CD4-positive, alpha-beta memory T cell (primary cell): ENCODE results near the gene ENAM. TPM values are rescaled to one million over a fixed set of nuclear protein-coding genes. Genes with fewer than 3 reads are reported as not detected.
"Not testable (repeated sequence)": the region's sequence is repeated elsewhere in the genome, so short reads cannot be mapped to it uniquely, and the experiment has no call there.

Source experiments
- CTCF ChIA-PET: fragments of 350-600 bp; sonication (Branson Sonifier 250); formaldehyde crosslinking; loops from one replicate; lab custom pipeline; 2021; ENCODE audit warnings: inconsistent platforms; ENCODE audit not compliant: partially characterized antibody; lab: Charles Lee
- POLR2A ChIA-PET: fragments of 350-600 bp; sonication (Branson Sonifier 250); formaldehyde crosslinking; loops from one replicate; lab custom pipeline; 2021; ENCODE audit not compliant: partially characterized antibody; lab: Charles Lee
- DNase-seq, 5 donors: peaks; one replicate each; pipeline versions ENCODE4 v3.0.0 to v3.0.0-alpha.2; 2020 to 2022; ENCODE audit warnings: mixed read lengths in 1 of 5
- H3K27ac ChIP-seq: one replicate; pipeline ENCODE4 v1.7.0; 2013; ENCODE audit warnings: low read depth, low read length
- H3K27me3 ChIP-seq: 2 replicates; pipeline ENCODE4 v1.7.0; 2013; ENCODE audit warnings: mild to moderate bottlenecking, low read length, moderate library complexity; ENCODE audit not compliant: insufficient read depth
- H3K36me3 ChIP-seq: 2 replicates; pipeline ENCODE4 v1.7.0; 2013; ENCODE audit warnings: mild to moderate bottlenecking, low read length, moderate library complexity; ENCODE audit not compliant: insufficient read depth
- H3K4me1 ChIP-seq: 2 replicates; pipeline ENCODE4 v1.7.0; 2013; ENCODE audit warnings: mild to moderate bottlenecking, low read length, moderate library complexity; ENCODE audit not compliant: insufficient read depth
- H3K4me3 ChIP-seq, 2 donors: one replicate each; pipeline ENCODE4 v1.7.0; 2013; ENCODE audit warnings: low read length in 2 of 2, mild to moderate bottlenecking in 1 of 2
- H3K9me3 ChIP-seq, 2 donors: one replicate each; pipeline ENCODE4 v1.7.0; 2013; ENCODE audit warnings: low read length in 2 of 2, control low read depth in 1 of 2; ENCODE audit not compliant: control insufficient read depth in 1 of 2
- H3K27ac Mint-ChIP-seq, 7 donors: one replicate each; pipeline ENCODE4 v1.8.0; 2020 to 2021; ENCODE audit warnings: mixed read lengths in 7 of 7, mild to moderate bottlenecking in 6 of 7, inconsistent platforms in 3 of 7, moderate library complexity in 3 of 7
- H3K27me3 Mint-ChIP-seq, 2 donors: one replicate each; pipeline ENCODE4 v1.8.0; 2020 to 2021; ENCODE audit warnings: mixed read lengths in 2 of 2
- H3K36me3 Mint-ChIP-seq, 2 donors: one replicate each; pipeline ENCODE4 v1.8.0; 2020 to 2021; ENCODE audit warnings: mixed read lengths in 2 of 2, inconsistent platforms in 1 of 2, mild to moderate bottlenecking in 1 of 2
- H3K4me1 Mint-ChIP-seq, 4 donors: one replicate each; pipeline ENCODE4 v1.8.0; 2020 to 2021; ENCODE audit warnings: mixed read lengths in 4 of 4, mild to moderate bottlenecking in 1 of 4
- H3K4me3 Mint-ChIP-seq, 8 donors: one replicate each; pipeline ENCODE4 v1.8.0; 2020 to 2021; ENCODE audit warnings: mixed read lengths in 8 of 8, mild to moderate bottlenecking in 7 of 8, moderate library complexity in 6 of 8, inconsistent platforms in 3 of 8
- H3K9me3 Mint-ChIP-seq, 8 donors: one replicate each; pipeline ENCODE4 v1.8.0; 2020 to 2021; ENCODE audit warnings: mixed read lengths in 8 of 8, mild to moderate bottlenecking in 5 of 8, inconsistent platforms in 3 of 8, moderate library complexity in 1 of 8
- intact Hi-C: fragments of 100-400 bp; cut with micrococcal nuclease; formaldehyde crosslinking; loops from one replicate; pipeline ENCODE4 v1.15.1; 2023
- polyA plus RNA-seq, 2 donors: library from polyadenylated mRNA; unstranded; fragments of 300-500 nt; fragmentation: Illumina TruSeq; gene quantifications; one replicate each; pipeline ENCODE4 v1.2.3, GENCODE V29; 2021
- total RNA-seq, 2 experiments: library from RNA; stranded (reverse); gene quantifications; one replicate each; pipeline ENCODE4 v1.2.3, GENCODE V29; 2021

Gene ENAM
- total and polyA plus RNA-seq, 4 experiments from 2014 or later, result not detected

DNA sequence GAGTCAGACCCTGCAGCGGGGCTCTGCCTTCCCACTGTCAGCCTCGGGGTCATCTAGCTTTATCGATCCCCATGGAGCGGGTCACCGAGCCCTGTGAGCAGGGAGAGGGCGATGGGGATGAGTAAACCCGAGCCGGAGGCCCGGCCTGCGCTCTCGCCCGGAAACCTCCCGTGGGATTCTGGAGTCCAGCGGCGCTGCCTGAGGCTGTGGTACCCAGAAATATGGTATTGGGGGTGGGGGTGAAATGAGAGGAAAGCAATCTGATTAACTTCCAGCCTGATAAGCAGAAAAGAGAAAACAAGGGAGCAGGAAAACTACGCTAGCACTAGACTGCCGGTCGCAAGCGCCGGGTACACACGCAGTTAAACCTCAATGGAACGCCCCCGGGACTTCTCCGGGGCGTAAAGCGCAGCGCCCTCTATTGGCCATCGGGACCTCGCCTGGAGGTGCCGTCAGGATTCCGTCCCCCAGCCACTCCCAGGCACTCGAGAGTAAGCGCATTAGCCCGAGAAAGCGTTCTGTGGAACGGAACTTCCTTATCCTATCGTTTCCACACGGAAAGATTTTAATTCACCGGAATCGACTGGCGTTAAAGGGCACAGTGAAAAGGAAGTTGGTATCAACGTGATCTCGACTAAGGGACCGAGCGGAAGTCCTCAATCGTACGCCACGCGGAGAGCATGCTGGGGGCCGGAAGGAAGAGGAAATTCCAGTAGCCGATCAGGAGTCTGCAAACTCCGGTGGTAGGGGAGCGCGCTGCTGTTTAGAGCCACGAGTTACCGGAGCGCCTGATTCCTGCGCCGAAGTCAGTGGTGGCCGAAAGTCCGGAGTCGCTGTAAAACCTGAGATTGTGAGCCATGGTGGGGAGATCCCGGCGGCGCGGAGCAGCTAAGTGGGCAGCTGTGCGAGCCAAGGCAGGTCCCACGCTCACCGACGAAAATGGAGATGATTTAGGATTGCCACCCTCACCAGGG is 59.6 kb downstream of the ENAM start, which contains the start of gene UTP3:
Gene UTP3, plus strand, starts transcription at position 712 of the 974 bp plus-strand sequence. Its CDS starts 146 bp downstream, at position 858.
- ChIA-PET CTCF (interaction anchor here (0.7 to 9.7 kb wide), 12 partner anchors 8 to 308 kb away, joined by 3 to 134 read pairs (median 5); partner anchors contain the start of gene DCK), POLR2A (interaction anchor here (0.6 to 9.0 kb wide), 14 partner anchors 7 to 305 kb away, joined by 3 to 174 read pairs (median 5); partner anchors contain the start of genes DCK, GRSF1 and MOB1B)

DNA sequence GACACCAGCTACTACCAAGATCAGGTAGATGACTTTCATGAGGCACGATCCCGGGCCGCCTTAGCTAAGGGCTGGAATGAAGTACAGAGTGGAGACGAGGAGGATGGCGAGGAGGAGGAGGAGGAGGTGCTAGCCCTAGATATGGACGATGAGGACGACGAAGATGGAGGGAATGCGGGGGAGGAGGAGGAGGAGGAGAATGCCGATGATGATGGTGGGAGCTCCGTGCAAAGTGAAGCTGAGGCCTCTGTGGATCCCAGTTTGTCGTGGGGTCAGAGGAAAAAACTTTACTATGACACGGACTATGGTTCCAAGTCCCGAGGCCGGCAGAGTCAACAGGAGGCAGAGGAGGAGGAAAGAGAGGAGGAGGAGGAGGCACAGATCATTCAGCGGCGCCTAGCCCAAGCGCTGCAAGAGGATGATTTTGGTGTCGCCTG is 60.3 kb downstream of the ENAM start:
- Mint-ChIP-seq H3K36me3 (peaks cover 14 to 34% of the 10 kb centered on the region in 2 donors), H3K4me1 (peaks cover 24 to 42% (median 35%) of the 10 kb centered on the region in 4 donors), H3K9me3 (peaks cover 0 to 6% (median 0%) of the 10 kb centered on the region in 8 donors), H3K27me3 (no peaks in the 10 kb centered on the region), H3K27ac (peak overlapping the region; percentile 95 to 100 (median 99)), H3K4me3 (peak overlapping the region; percentile 92 to 100 (median 97))
- no peaks in the 10 kb centered on the region for H3K36me3 ChIP-seq
- peak in 4 of 5 donors; percentile 11 to 15 (median 12) for DNase-seq
- no peaks in the 10 kb centered on the region for H3K9me3 ChIP-seq
- H3K4me1 ChIP-seq, result peaks cover 37% of the 10 kb centered on the region
- intact Hi-C loops, result loop anchor here (1.0 to 5.0 kb wide), 6 partner anchors 16 to 303 kb away; partner anchors contain the start of genes DCK, GRSF1 and MOB1B
- H3K4me3 ChIP-seq, result peak overlapping the region; percentile 70 to 99
- peak overlapping the region; percentile 94 for H3K27ac ChIP-seq
- ChIA-PET CTCF (interaction anchor here (0.7 to 9.7 kb wide), 9 partner anchors 9 to 150 kb away, joined by 3 to 134 read pairs (median 3); partner anchors contain the start of gene RUFY3), POLR2A (interaction anchor here (0.6 to 9.0 kb wide), 10 partner anchors 9 to 312 kb away, joined by 3 to 174 read pairs (median 8); partner anchors contain the start of genes DCK, GRSF1 and MOB1B)
- no peaks in the 10 kb centered on the region for H3K27me3 ChIP-seq

More for the DNA sequence above, 59.6 kb downstream of the ENAM start, which contains the start of gene UTP3:
- Histone ChIP-seq H3K4me1 (peaks cover 37% of the 10 kb centered on the region), H3K9me3 (no peaks in the 10 kb centered on the region), H3K4me3 (peak within 1 kb of the TSS; percentile 70 to 99), H3K36me3 (no peaks in the 10 kb centered on the region), H3K27me3 (no peaks in the 10 kb centered on the region), H3K27ac (peak within 1 kb of the TSS; percentile 94)
- peak within 1 kb of the TSS; percentile 95 to 100 (median 99) for H3K27ac Mint-ChIP-seq
- no peaks in the 10 kb centered on the region for H3K27me3 Mint-ChIP-seq
- H3K9me3 Mint-ChIP-seq, result peaks cover 0 to 6% (median 0%) of the 10 kb centered on the region in 8 donors
- peaks cover 14 to 32% of the 10 kb centered on the region in 2 donors for H3K36me3 Mint-ChIP-seq
- peak; percentile 93 to 95 (median 94) for DNase-seq
- H3K4me1 Mint-ChIP-seq, result peaks cover 24 to 42% (median 35%) of the 10 kb centered on the region in 4 donors
- intact Hi-C loops, result loop anchor here (1.0 to 5.0 kb wide), 6 partner anchors 17 to 304 kb away; partner anchors contain the start of genes DCK, GRSF1 and MOB1B
- H3K4me3 Mint-ChIP-seq, result peak within 1 kb of the TSS; percentile 92 to 100 (median 97)

GRCh38 chr4:70691661-70692060 is 63.1 kb downstream of the ENAM start:
- H3K27me3 ChIP-seq, result no peaks in the 10 kb centered on the region
- Mint-ChIP-seq H3K27ac (peak overlapping the region in 1 of 7 donors; percentile 20), H3K27me3 (no peaks in the 10 kb centered on the region), H3K9me3 (peaks cover 0 to 6% (median 0%) of the 10 kb centered on the region in 8 donors), H3K4me3 (peak overlapping the region in 2 of 8 donors; percentile 9 to 65), H3K4me1 (peaks cover 24 to 42% (median 35%) of the 10 kb centered on the region in 4 donors), H3K36me3 (peaks cover 14 to 36% of the 10 kb centered on the region in 2 donors)
- ChIA-PET POLR2A (interaction anchor here (9.0 kb wide), 1 partner anchor 13 kb away, joined by 174 read pairs; no protein-coding TSS in a partner anchor), CTCF (interaction anchor here (9.7 kb wide), 1 partner anchor 12 kb away, joined by 134 read pairs; no protein-coding TSS in a partner anchor)
- H3K36me3 ChIP-seq, result no peaks in the 10 kb centered on the region
- no peak for DNase-seq
- no peaks in the 10 kb centered on the region for H3K9me3 ChIP-seq
- no peak overlapping the region for H3K4me3 ChIP-seq
- no peak overlapping the region for H3K27ac ChIP-seq
- intact Hi-C loops, result no loop called here
- peaks cover 37% of the 10 kb centered on the region for H3K4me1 ChIP-seq

DNA sequence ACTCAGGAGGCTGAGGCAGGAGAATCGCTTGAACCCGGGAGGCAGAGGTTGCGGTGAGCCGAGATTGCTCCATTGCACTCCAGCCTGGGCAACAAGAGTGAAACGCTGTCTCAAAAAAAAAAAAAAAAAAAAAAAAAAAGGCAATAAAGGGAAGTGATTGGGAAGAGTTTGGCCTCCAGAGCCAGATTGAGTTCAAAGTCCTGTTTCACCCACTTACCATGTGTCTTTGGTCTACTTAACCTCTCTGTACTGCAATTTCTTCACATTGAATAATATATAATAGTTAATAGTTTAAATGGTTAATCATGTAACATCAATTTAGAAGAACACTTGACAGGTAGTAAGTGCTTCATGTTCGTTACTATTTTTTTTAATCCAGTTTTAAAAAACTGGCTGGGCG is 66.1 kb downstream of the ENAM start:
- H3K4me3 Mint-ChIP-seq, H3K4me3 ChIP-seq, H3K27ac Mint-ChIP-seq, DNase-seq, H3K27ac ChIP-seq, H3K9me3 ChIP-seq, intact Hi-C loops, H3K36me3 ChIP-seq, H3K9me3 Mint-ChIP-seq, H3K27me3 Mint-ChIP-seq, H3K27me3 ChIP-seq: not testable (repeated sequence)
- ChIA-PET CTCF (interaction anchor here (1.3 to 9.7 kb wide), 2 partner anchors 9 to 40 kb away, joined by 4 to 134 read pairs; no protein-coding TSS in a partner anchor), POLR2A (interaction anchor here (1.6 to 9.0 kb wide), 2 partner anchors 10 to 39 kb away, joined by 3 to 174 read pairs; no protein-coding TSS in a partner anchor)
- peaks cover 20% of the 10 kb centered on the region for H3K4me1 ChIP-seq
- peaks cover 3 to 21% of the 10 kb centered on the region in 2 donors for H3K36me3 Mint-ChIP-seq
- H3K4me1 Mint-ChIP-seq, result peaks cover 12 to 19% (median 17%) of the 10 kb centered on the region in 4 donors

Other genes starting within 250 kb of the ENAM start
- not detected for gene SMR3B, start 245.6 kb upstream of the ENAM start, total RNA-seq
- not detected for gene SMR3B, start 245.6 kb upstream of the ENAM start, polyA plus RNA-seq
- not detected for gene OPRPN, start 230.8 kb upstream of the ENAM start, total RNA-seq
- gene OPRPN, start 230.8 kb upstream of the ENAM start, polyA plus RNA-seq, result not detected
- gene MUC7, start 156.5 kb upstream of the ENAM start, total RNA-seq, result not detected
- not detected for gene MUC7, start 156.5 kb upstream of the ENAM start, polyA plus RNA-seq
- gene AMTN, start 110.2 kb upstream of the ENAM start, total RNA-seq, result not detected
- not detected for gene AMTN, start 110.2 kb upstream of the ENAM start, polyA plus RNA-seq
- not detected for gene AMBN, start 36.5 kb upstream of the ENAM start, total RNA-seq
- gene AMBN, start 36.5 kb upstream of the ENAM start, polyA plus RNA-seq, result not detected
- gene JCHAIN, start 37.8 kb downstream of the ENAM start, total RNA-seq, result not detected
- gene JCHAIN, start 37.8 kb downstream of the ENAM start, polyA plus RNA-seq, result 10 to 100 TPM in 1 of 2 donors, 1 to 10 TPM in 1; 1.3 to 51.8 TPM
- 10 to 100 TPM; 43.2 to 45.3 TPM for gene UTP3, start 59.8 kb downstream of the ENAM start, total RNA-seq
- 10 to 100 TPM in 1 of 2 donors, 1 to 10 TPM in 1; 4.7 to 17.2 TPM for gene UTP3, start 59.8 kb downstream of the ENAM start, polyA plus RNA-seq
- gene RUFY3, start 93.2 kb downstream of the ENAM start, total RNA-seq, result 10 to 100 TPM; 36.2 TPM
- 1 to 10 TPM; 3.3 to 9.2 TPM for gene RUFY3, start 93.2 kb downstream of the ENAM start, polyA plus RNA-seq
- gene GRSF1, start 211.1 kb downstream of the ENAM start, total RNA-seq, result 10 to 100 TPM; 47.0 to 54.3 TPM
- 10 to 100 TPM; 74.3 to 96.0 TPM for gene GRSF1, start 211.1 kb downstream of the ENAM start, polyA plus RNA-seq